IMR-90 (cell line): ENCODE data around the gene SKP2. TPM values are rescaled to one million over a fixed set of nuclear protein-coding genes. Genes with fewer than 3 reads are reported as not detected.

Source experiments
- ATAC-seq: fragments of 200-7000 bp; cut with Tn5 transposase; 2 replicates; pipeline ENCODE4 v1.9.1; 2020; ENCODE audit warnings: low read depth, mild to moderate bottlenecking, moderate library complexity
- BruUV-seq: library from RNA; stranded (reverse); fragments of 400-500 nt; replicated peaks from 2 replicates; lab custom pipeline; 2021; lab: Mats Ljungman, UMichigan
- CTCF ChIA-PET: fragments of 300-600 bp; formaldehyde crosslinking; extraction: SDS; loops from one replicate; lab custom pipeline; 2021; ENCODE audit warnings: antibody characterized with exemption; lab: Yijun Ruan, JAX
- POLR2A ChIA-PET: fragments of 300-600 bp; sonication (Branson Sonifier 250); formaldehyde crosslinking; loops from one replicate; lab custom pipeline; 2022; ENCODE audit warnings: antibody characterized with exemption; ENCODE audit not compliant: unreplicated experiment; lab: Charles Lee
- DNase-seq: peaks from one replicate; pipeline ENCODE4 v3.0.0; 2013
- H2AFZ ChIP-seq: replicated peaks from 2 replicates; pipeline ENCODE3; 2013; ENCODE audit warnings: low read length, mild to moderate bottlenecking; ENCODE audit not compliant: poor library complexity
- H2AK5ac ChIP-seq: 2 replicates; pipeline ENCODE4 v1.6.1; 2013; ENCODE audit warnings: low read depth, low read length, inconsistent platforms
- H2AK9ac ChIP-seq: replicated peaks from 2 replicates; pipeline ENCODE3; 2013; ENCODE audit warnings: mild to moderate bottlenecking, low read depth, low read length, moderate library complexity; ENCODE audit not compliant: poor library complexity
- H2BK120ac ChIP-seq: 2 replicates; pipeline ENCODE4 v1.6.1; 2013; ENCODE audit warnings: low read depth, low read length, inconsistent platforms
- H2BK15ac ChIP-seq: 3 replicates; pipeline ENCODE4 v1.6.1; 2013; ENCODE audit warnings: low read depth, low read length, inconsistent platforms
- H2BK20ac ChIP-seq: 2 replicates; pipeline ENCODE4 v1.6.1; 2013; ENCODE audit warnings: low read depth, mild to moderate bottlenecking, inconsistent platforms, low read length, moderate library complexity
- H2BK5ac ChIP-seq: 2 replicates; pipeline ENCODE4 v1.6.1; 2013; ENCODE audit warnings: mild to moderate bottlenecking, low read depth, low read length, inconsistent platforms; ENCODE audit not compliant: poor library complexity, severe bottlenecking
- H3K14ac ChIP-seq: replicated peaks from 2 replicates; pipeline ENCODE4 v1.6.1; 2013; ENCODE audit warnings: low read depth, low read length, inconsistent platforms
- H3K18ac ChIP-seq: 2 replicates; pipeline ENCODE4 v1.6.1; 2013; ENCODE audit warnings: low read depth, low read length, control low read depth
- H3K23ac ChIP-seq: 2 replicates; pipeline ENCODE4 v1.6.1; 2013; ENCODE audit warnings: low read depth, low read length, inconsistent platforms
- H3K27ac ChIP-seq: 2 replicates; pipeline ENCODE4 v1.5.1; 2013; ENCODE audit warnings: mild to moderate bottlenecking, control low read depth, low read length; ENCODE audit not compliant: insufficient read depth
- H3K27me3 ChIP-seq: 2 replicates; pipeline ENCODE4 v1.6.1; 2013; ENCODE audit warnings: low read length; ENCODE audit not compliant: control insufficient read depth, insufficient read depth
- H3K36me3 ChIP-seq: 2 replicates; pipeline ENCODE4 v1.6.1; 2013; ENCODE audit warnings: low read length, mixed read lengths; ENCODE audit not compliant: control insufficient read depth, insufficient read depth
- H3K4ac ChIP-seq: 2 replicates; pipeline ENCODE4 v1.6.1; 2013; ENCODE audit warnings: low read depth, low read length, inconsistent platforms
- H3K4me1 ChIP-seq: 2 replicates; pipeline ENCODE4 v1.6.1; 2013; ENCODE audit warnings: low read length, mixed read lengths; ENCODE audit not compliant: control insufficient read depth, insufficient read depth
- H3K4me2 ChIP-seq: 2 replicates; pipeline ENCODE4 v1.6.1; 2013; ENCODE audit warnings: low read depth, mild to moderate bottlenecking, control low read depth, low read length, moderate library complexity
- H3K4me3 ChIP-seq: 2 replicates; pipeline ENCODE4 v1.5.1; 2013; ENCODE audit warnings: low read depth, mild to moderate bottlenecking, control low read depth, low read length, moderate library complexity; ENCODE audit not compliant: insufficient read depth
- H3K56ac ChIP-seq: 2 replicates; pipeline ENCODE4 v1.6.1; 2013; ENCODE audit warnings: low read length, inconsistent platforms; ENCODE audit not compliant: insufficient read depth; ENCODE audit errors: extremely low read depth
- H3K79me1 ChIP-seq, 2 experiments: 2 replicates each; pipeline ENCODE4 v1.6.1; 2013; ENCODE audit warnings: low read length in 2 of 2, inconsistent platforms in 1 of 2, low read depth in 1 of 2
- H3K9ac ChIP-seq: 2 replicates; pipeline ENCODE4 v1.6.1; 2013; ENCODE audit warnings: low read depth, low read length, control low read depth
- H3K9me1 ChIP-seq: 2 replicates; pipeline ENCODE4 v1.6.1; 2013; ENCODE audit warnings: low read length, inconsistent platforms; ENCODE audit not compliant: insufficient read depth
- H3K9me3 ChIP-seq: 2 replicates; pipeline ENCODE4 v1.6.1; 2013; ENCODE audit warnings: low read length; ENCODE audit not compliant: control insufficient read depth, insufficient read depth
- H4K20me1 ChIP-seq: 2 replicates; pipeline ENCODE4 v1.6.1; 2013; ENCODE audit warnings: low read length, inconsistent platforms; ENCODE audit not compliant: insufficient read depth
- H4K5ac ChIP-seq: 2 replicates; pipeline ENCODE4 v1.6.1; 2013; ENCODE audit warnings: mild to moderate bottlenecking, low read depth, low read length, control low read depth
- H4K8ac ChIP-seq, 2 experiments: 2 replicates each; pipeline ENCODE4 v1.6.1; 2013; ENCODE audit warnings: low read depth in 2 of 2, low read length in 2 of 2, control low read depth in 1 of 2, inconsistent platforms in 1 of 2
- H4K91ac ChIP-seq: 2 replicates; pipeline ENCODE4 v1.6.1; 2013; ENCODE audit warnings: low read depth, low read length, inconsistent platforms; ENCODE audit not compliant: insufficient read depth
- CEBPB ChIP-seq: IDR thresholded peaks from 2 replicates; pipeline ENCODE4 v1.6.1; 2012; ENCODE audit warnings: low read depth, low read length, improper control_type of control experiment
- MXI1 ChIP-seq: IDR thresholded peaks from 2 replicates; pipeline ENCODE4 v1.6.1; 2012; ENCODE audit warnings: low read depth, mild to moderate bottlenecking, low read length, moderate library complexity, borderline replicate concordance
- NFE2L2 ChIP-seq: fragments of 150-350 bp; IDR thresholded peaks from 2 replicates; pipeline ENCODE4 v1.6.1; 2016; ENCODE audit warnings: low read depth, mild to moderate bottlenecking, low read length
- RAD21 ChIP-seq: IDR thresholded peaks from 2 replicates; pipeline ENCODE4 v1.6.1; 2012; ENCODE audit warnings: low read length, improper control_type of control experiment
- USF2 ChIP-seq: fragments of 150-350 bp; IDR thresholded peaks from 2 replicates; pipeline ENCODE4 v1.6.1; 2017; ENCODE audit warnings: mild to moderate bottlenecking, antibody characterized with exemption, low read length, low read depth
- WGBS, 2 experiments: methylation state at CpG; one replicate each; pipeline versions ENCODE4 v1.1.5 to v1.1.7; 2013; ENCODE audit warnings: missing lambda C conversion rate in 2 of 2; ENCODE audit not compliant: insufficient read length in 1 of 2; ENCODE audit errors: extremely low coverage in 2 of 2; 5-methylcytosine and 5-hydroxymethylcytosine counted together
- dilution Hi-C: fragments of 300-500 bp; cut with HindIII; formaldehyde crosslinking; loops from one replicate; pipeline ENCODE4 v1.14.3; 2018; ENCODE audit warnings: low sequenced_read_pairs; ENCODE audit not compliant: unreplicated experiment
- in situ Hi-C: fragments of 300-500 bp; cut with MboI; formaldehyde crosslinking; loops from 3 replicates; pipeline ENCODE4 v1.14.3; 2019; ENCODE audit warnings: low sequenced_read_pairs, inconsistent platforms, mixed read lengths
- intact Hi-C: fragments of 100-400 bp; cut with micrococcal nuclease; formaldehyde crosslinking; loops from 2 replicates; pipeline ENCODE4 v1.10.0; 2022
- polyA plus RNA-seq, 3 experiments: library from polyadenylated mRNA; depleted of rRNA; stranded (reverse); fragments of >200 nt; gene quantifications; 2 replicates each; pipeline ENCODE4 v1.2.3, GENCODE V29; 2012; ENCODE audit warnings: low replicate concordance in 1 of 3
- total RNA-seq: library from RNA; depleted of rRNA; stranded (reverse); fragments of >200 nt; gene quantifications from 2 replicates; pipeline ENCODE4 v1.2.3, GENCODE V29; 2012
- TF ChIP-seq, protein P1 (sequence below): fragments of 150-350 bp; IDR thresholded peaks from 2 replicates; pipeline ENCODE4 v1.6.1; 2016; ENCODE audit warnings: low read depth, mild to moderate bottlenecking, low read length, moderate library complexity, borderline replicate concordance

Gene SKP2
- total and polyA plus RNA-seq, 2 of the 4 experiments (the other 2 are of a cell fraction) = 23.3 to 92.1 TPM

DNA sequence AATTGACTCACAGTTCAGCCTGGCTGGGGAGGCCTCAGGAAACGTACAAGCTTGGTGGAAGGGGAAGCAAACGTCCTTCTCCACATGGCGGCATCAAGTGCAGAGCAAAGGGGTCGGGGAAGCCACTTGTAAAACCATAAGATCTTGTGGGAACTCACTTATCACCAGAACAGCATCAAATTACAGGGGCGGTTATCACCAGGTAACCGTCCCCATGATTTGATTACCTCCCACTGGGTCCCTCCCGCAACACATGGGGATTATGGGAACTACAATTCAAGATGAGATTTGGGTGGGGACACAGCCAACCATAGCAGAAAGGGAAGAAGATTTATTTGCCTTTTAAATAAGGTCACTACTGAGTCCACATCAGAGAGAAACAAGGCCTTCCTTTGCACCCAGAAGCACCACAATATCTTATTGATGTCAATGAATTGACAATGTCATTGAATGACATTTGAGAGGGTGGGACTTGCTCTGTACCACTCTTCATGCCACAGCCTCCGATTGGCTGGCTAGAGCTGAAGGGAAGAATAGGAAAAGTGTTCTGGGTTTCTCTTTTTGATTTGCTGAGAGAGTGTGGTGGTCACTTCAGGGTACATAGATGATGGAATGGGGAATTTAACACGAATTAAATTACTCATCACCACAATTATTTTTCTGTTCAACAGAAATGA, 11.0 kb downstream of the SKP2 start:
- Histone ChIP-seq H3K9me3 (no peaks in the 10 kb centered on the region), H3K4me2 (no peak overlapping the region)
- CTCF ChIA-PET = no interaction called here

More for the DNA sequence above, 11.0 kb downstream of the SKP2 start:
- Histone ChIP-seq H3K4ac (no peak overlapping the region), H2BK120ac (no peak overlapping the region), H2AK5ac (no peak overlapping the region), H3K18ac (no peak overlapping the region), H3K36me3 (peaks cover 64% of the 10 kb centered on the region), H3K9ac (no peak overlapping the region), H3K9me1 (no peaks in the 10 kb centered on the region), H3K27me3 (no peaks in the 10 kb centered on the region), H4K91ac (no peak overlapping the region), H4K8ac (no peak overlapping the region), H2BK20ac (no peak overlapping the region), H4K20me1 (peaks cover 4% of the 10 kb centered on the region; the same call in 1 of the 2 replicates), H2BK15ac (no peak overlapping the region), H4K5ac (no peak overlapping the region), H2AK9ac (no peak overlapping the region), H2BK5ac (no peak overlapping the region), H3K27ac (no peak overlapping the region), H3K4me3 (no peak overlapping the region), H3K56ac (no peak overlapping the region), H3K4me1 (peaks cover 6% of the 10 kb centered on the region; the same call in 1 of the 2 replicates), H3K79me1 (peaks cover 54 to 58% of the 10 kb centered on the region in 2 experiments), H2AFZ (no peak overlapping the region), H3K14ac (no peak overlapping the region), H3K23ac (no peak overlapping the region)
- DNase-seq = no peak
- POLR2A ChIA-PET = interaction anchor here (0.5 kb wide), 1 partner anchor 31 kb away, joined by 8 read pairs; no protein-coding TSS in a partner anchor
- intact Hi-C loops (no loop called here), in situ Hi-C loops (no loop called here), dilution Hi-C loops (no loop called here)
- TF ChIP-seq USF2 (no peak), CEBPB (no peak), NFE2L2 (no peak), MXI1 (no peak), RAD21 (no peak)
- TF ChIP-seq, protein P1, sequence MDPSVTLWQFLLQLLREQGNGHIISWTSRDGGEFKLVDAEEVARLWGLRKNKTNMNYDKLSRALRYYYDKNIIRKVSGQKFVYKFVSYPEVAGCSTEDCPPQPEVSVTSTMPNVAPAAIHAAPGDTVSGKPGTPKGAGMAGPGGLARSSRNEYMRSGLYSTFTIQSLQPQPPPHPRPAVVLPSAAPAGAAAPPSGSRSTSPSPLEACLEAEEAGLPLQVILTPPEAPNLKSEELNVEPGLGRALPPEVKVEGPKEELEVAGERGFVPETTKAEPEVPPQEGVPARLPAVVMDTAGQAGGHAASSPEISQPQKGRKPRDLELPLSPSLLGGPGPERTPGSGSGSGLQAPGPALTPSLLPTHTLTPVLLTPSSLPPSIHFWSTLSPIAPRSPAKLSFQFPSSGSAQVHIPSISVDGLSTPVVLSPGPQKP = no peak
- no peak for ATAC-seq
- BruUV-seq = no TSS peak
- no CpG with 5 or more reads among the region's 9 CpGs for WGBS, 2 experiments
